HuH-7.5 (cell line): ENCODE results near the gene PLEKHH2.
"Not testable (repeated sequence)": the region's sequence is repeated elsewhere in the genome, so short reads cannot be mapped to it uniquely, and the experiment has no call there.

Source experiments
- DNase-seq: peaks from one replicate; pipeline ENCODE4 v3.0.0; 2011; ENCODE audit warnings: low spot score

PLEKHH2 gene

DNA sequence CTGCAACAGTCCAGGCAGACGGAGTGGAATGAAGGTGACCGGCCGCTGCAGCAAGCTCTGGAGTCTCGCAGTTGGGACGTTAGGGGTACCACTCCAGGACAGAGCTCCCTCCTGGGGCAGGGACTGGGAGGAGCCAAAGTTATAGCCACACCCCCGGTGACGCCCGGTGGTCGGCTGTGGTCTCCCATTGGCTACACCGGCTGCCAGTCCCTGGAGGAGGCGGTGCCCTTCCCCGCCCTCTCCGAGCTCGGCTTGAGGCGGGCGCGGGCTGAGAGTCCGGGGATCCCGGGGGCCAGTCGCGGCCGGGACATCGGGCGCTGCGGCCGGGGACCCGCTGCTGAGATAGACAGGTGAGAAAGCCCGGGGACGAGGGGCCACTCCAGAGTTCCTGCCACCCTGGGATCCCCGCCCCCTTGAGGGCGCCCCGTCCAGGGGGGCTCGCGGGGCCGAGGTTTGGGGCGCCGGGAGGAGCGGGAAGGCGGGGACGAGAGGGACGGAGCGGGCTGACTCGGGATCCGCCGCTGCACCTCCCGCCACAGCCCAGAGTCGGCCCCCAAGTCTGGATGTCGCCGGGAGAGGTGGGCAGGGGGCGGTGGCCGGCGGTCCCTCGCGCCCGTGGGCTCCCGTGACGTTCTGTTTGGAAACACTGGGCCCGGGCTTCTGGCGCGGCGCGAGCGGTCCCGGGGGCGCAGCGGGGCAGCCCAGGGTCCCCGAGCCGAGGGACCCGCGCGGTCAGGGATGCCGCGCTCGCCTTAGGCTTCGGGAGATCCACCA lies at the start of gene PLEKHH2:
PLEKHH2 (plus strand) TSS at position 231 of the 774 bp plus-strand sequence. CDS start 7,414 bp downstream, outside the sequence.
- DNase-seq = peak; percentile 83

GRCh38 chr2:43592443-43592842 lies 44.6 kb upstream of the PLEKHH2 start:
- no peak for DNase-seq

- no peak for DNase-seq
Measured at GRCh38 chr2:43593254-43593653, 43.8 kb upstream of the PLEKHH2 start.

GRCh38 chr2:43594875-43595274 lies 42.2 kb upstream of the PLEKHH2 start:
- no peak for DNase-seq

DNA sequence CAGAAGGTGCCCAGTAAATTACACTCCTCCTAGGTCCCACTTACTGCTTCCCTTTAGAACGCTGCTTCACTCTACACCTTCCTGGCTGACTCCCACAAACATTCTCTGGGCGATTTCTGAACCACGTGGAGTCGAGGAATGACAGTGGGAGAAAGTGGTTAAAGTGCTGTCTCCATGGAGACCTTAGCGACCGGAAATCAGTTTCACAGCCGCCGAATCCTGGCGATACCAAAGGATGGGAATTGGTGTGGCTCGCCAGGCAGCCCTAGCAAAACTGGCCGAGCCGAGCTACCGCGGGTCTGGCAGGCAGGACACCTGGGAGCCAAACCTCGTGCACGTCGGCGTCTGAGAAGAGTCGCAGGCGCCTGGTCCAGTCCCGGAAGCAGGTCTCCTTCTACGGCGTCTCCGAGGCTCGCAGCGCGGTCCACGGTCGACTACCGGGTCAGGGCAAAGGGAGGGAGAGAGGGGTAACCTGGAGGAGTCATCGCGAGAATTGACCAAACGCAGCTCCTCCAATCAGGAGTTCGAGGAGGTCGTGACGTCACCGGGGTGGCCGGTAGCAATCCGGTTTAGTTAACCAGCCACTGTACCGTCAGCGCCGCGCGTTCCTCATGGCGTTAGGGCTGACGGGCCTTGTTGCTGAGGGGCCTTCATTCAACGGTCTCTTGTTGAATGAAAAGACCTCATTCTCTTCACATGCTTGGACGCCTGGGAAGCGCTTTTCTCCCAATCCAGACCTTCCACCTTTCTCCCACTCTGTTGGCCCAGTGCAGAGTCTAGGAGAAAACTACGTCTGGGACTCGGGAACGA lies 41.3 kb upstream of the PLEKHH2 start, which contains the start of gene THADA:
THADA (minus strand) TSS at position 436 of the 810 bp plus-strand sequence. CDS start 3,646 bp downstream, outside the sequence.
- peak; percentile 70 for DNase-seq

DNA sequence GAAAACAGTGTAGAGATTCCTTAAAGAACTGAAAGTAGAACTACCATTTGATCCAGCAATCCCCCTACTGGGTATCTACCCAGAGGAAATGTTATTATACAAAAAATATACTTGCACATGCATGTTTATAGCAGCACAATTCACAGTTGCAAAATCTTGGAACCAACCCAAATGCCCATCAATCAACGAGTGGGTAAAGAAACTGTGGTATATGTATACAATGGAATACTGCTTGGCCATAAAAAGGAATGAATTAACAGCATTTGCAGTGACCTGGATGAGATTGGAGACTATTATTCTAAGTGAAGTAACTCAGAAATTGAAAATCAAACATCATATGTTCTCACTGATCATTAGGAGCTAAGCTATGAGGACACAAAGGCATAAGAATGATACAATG lies 36.5 kb upstream of the PLEKHH2 start:
- not testable (repeated sequence) for DNase-seq

DNA sequence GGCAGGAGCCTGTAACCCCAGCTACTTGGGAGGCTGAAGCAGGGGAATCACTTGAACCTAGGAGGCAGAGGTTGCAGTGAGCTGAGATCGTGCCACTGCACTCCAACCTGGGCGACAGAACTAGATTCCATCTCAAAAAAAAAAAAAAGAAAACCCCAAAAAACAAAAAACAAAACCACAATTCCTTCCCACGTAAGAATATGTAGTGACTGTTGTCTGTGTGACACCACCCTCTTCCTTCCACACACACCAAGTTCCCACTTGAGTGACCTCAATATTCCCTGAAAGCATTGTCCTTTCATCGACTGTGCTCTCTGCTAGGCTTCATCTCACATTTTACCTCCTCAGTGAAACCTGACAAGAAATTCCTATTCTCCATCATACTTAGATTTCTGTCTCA lies 32.4 kb upstream of the PLEKHH2 start:
- no peak for DNase-seq

- DNase-seq = peak; percentile 29
Measured at GRCh38 chr2:43605079-43605655, 31.9 kb upstream of the PLEKHH2 start.

GRCh38 chr2:43605851-43606250 lies 31.2 kb upstream of the PLEKHH2 start:
- no peak for DNase-seq

GRCh38 chr2:43609290-43609918 lies 27.7 kb upstream of the PLEKHH2 start:
- DNase-seq = peak; percentile 11

GRCh38 chr2:43610361-43610760 lies 26.7 kb upstream of the PLEKHH2 start:
- no peak for DNase-seq

GRCh38 chr2:43611987-43612894 lies 24.8 kb upstream of the PLEKHH2 start:
- DNase-seq = peak; percentile 5

GRCh38 chr2:43612944-43613343 lies 24.1 kb upstream of the PLEKHH2 start:
- no peak for DNase-seq

DNA sequence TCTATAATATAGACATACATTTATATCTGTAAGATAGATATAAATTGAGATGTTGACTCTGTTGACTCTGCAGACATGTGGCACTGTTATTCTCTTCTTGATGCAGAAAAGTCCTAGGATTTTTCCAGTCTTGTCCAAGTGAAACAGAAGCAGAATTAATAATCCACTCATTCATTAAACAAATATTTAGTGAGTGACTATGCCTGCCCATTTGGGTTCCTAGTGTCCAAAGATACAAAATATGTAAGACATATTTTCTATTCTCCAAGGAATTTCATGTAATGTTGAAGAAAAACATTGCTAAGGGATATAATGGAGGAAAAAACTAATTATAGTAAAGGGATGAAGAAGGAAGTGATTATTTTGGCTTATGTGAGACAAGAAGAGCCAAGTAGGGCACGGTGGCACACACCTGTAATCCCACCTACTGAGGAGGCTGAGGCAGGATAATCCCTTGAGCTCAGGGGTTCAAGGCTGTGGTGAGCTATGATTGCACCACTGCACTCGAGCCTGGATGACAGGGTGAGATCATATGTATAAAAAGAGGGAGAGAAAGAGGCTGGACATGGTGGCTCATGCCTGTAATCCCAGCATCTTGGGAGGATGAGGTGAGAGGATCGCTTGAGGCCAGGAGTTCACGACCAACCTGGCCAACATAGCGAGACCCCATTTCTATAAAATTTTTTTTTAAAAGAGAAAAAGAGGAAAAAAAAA lies 19.9 kb upstream of the PLEKHH2 start:
- DNase-seq = no peak

- no peak for DNase-seq
Measured at GRCh38 chr2:43619511-43619910, 17.5 kb upstream of the PLEKHH2 start.

GRCh38 chr2:43622931-43623451 lies 14.1 kb upstream of the PLEKHH2 start:
- DNase-seq = no peak

- no peak for DNase-seq
Measured at GRCh38 chr2:43631618-43632317, 5.3 kb upstream of the PLEKHH2 start.

GRCh38 chr2:43634604-43635306 lies 2.3 kb upstream of the PLEKHH2 start:
- no peak for DNase-seq

DNA sequence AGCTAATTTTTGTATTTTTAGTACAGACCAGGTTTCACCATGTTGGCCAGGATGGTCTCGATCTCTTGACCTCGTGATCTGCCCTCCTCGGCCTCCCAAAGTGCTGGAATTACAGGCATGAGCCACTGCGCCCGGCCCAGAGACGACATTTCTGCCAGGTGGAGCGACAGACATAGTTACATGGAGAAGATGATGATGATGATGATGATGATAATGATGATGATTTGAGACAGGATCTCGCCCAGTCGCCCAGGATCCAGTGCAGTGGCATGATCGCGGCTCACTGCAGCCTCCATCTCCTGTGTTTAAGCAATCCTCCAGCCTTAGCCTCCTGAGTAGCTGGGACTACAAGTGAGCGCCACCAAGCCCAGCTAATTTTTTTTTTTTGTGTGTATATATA lies 907 bp upstream of the PLEKHH2 start:
- not testable (repeated sequence) for DNase-seq
